22Rv1 (cell line): ENCODE results near the gene CMSS1.

ENCODE experiments used
- H3K27ac ChIP-seq: fragments of 450-650 bp; 2 replicates; pipeline ENCODE4 v1.5.1; 2017
- CTCF ChIP-seq: fragments of 450-650 bp; IDR thresholded peaks from 2 replicates; pipeline ENCODE4 v1.5.1; 2017; ENCODE audit warnings: mild to moderate bottlenecking
- ZFX ChIP-seq: fragments of 450-650 bp; IDR thresholded peaks from 2 replicates; pipeline ENCODE4 v1.6.1; 2017; ENCODE audit warnings: antibody characterized with exemption, borderline replicate concordance

CMSS1 gene

GRCh38 chr3:100067589-100067988 is 249.9 kb downstream of the CMSS1 start:
- TF ChIP-seq CTCF: no peak
- TF ChIP-seq ZFX: no peak
- peak overlapping the region; percentile 27 for H3K27ac ChIP-seq

- TF ChIP-seq CTCF (peak; percentile 76), ZFX (no peak)
- H3K27ac ChIP-seq: no peak overlapping the region
Measured at GRCh38 chr3:100068826-100069225, 251.2 kb downstream of the CMSS1 start.

GRCh38 chr3:100069472-100069871 is 251.8 kb downstream of the CMSS1 start:
- H3K27ac ChIP-seq: no peak overlapping the region
- TF ChIP-seq ZFX (no peak), CTCF (no peak)

GRCh38 chr3:100072326-100073048 is 254.8 kb downstream of the CMSS1 start:
- TF ChIP-seq ZFX: no peak
- TF ChIP-seq CTCF: no peak
- H3K27ac ChIP-seq: no peak overlapping the region

GRCh38 chr3:100073049-100073713 is 255.5 kb downstream of the CMSS1 start:
- no peak overlapping the region for H3K27ac ChIP-seq
- TF ChIP-seq ZFX (no peak), CTCF (no peak)

- TF ChIP-seq CTCF: no peak
- no peak for TF ChIP-seq ZFX
- no peak overlapping the region for H3K27ac ChIP-seq
Measured at GRCh38 chr3:100073714-100074307, 256.1 kb downstream of the CMSS1 start.

- no peak overlapping the region for H3K27ac ChIP-seq
- TF ChIP-seq ZFX (no peak), CTCF (no peak)
Measured at GRCh38 chr3:100075196-100075595, 257.5 kb downstream of the CMSS1 start.
